Measurements from ENCODE around the gene POU2F1. TPM values are rescaled to one million over a fixed set of nuclear protein-coding genes. Genes with fewer than 3 reads are reported as not detected.

Gene POU2F1
- total and polyA plus RNA-seq, 2 donors (not counting 3 experiments of a cell fraction or from before 2014, with no cell fraction given) = 6.0 to 12.9 TPM

GRCh38 chr1:167426716-167427115, 206.0 kb downstream of the POU2F1 start:
- FAIRE-seq (no peak), DNase-seq (ENCODE audit: low read depth, low spot score) (no peak)
- no peaks in the 10 kb centered on the region for H3K27me3 ChIP-seq (ENCODE audit: control insufficient read depth in 2 of 2, insufficient read depth in 2 of 2, low read length in 2 of 2)
- no peaks in the 10 kb centered on the region for H4K20me1 ChIP-seq (replicated peaks; ENCODE audit: control insufficient read depth, extremely low read depth, insufficient read depth, low read length)
- no peaks in the 10 kb centered on the region for H3K9me3 ChIP-seq (replicated peaks; ENCODE audit: control insufficient read depth, insufficient read depth, low read length)
- H3K27ac ChIP-seq (ENCODE audit: insufficient read depth, low read depth, low read length) = no peak overlapping the region
- intact Hi-C loops (cut with micrococcal nuclease) = no loop called here
- no peak overlapping the region for H3K9ac ChIP-seq (replicated peaks; ENCODE audit: extremely low read depth, insufficient read depth, low read length)
- no TSS peak for BruUV-seq (replicated peaks)
- ChIA-PET POLR2A (no interaction called here), CTCF (interaction anchor here (1.4 kb wide), 1 partner anchor 13 kb away, joined by 3 read pairs; no protein-coding TSS in a partner anchor)
- no peaks in the 10 kb centered on the region for H3K9me1 ChIP-seq (replicated peaks; ENCODE audit: control insufficient read depth, extremely low read depth, insufficient read depth, low read length)
- H3K4me3 ChIP-seq (replicated peaks in 1 of 3; ENCODE audit: insufficient read depth in 1 of 3, low read depth in 1 of 3, low read length in 3 of 3) = no peak overlapping the region
- H3K4me2 ChIP-seq (ENCODE audit: insufficient read depth, low read length) = no peak overlapping the region
- no peaks in the 10 kb centered on the region for H3K79me2 ChIP-seq (ENCODE audit: control insufficient read depth, insufficient read depth, low read length)
- no peaks in the 10 kb centered on the region for H3K36me3 ChIP-seq (ENCODE audit: control insufficient read depth in 2 of 2, extremely low read depth in 1 of 2, insufficient read depth in 2 of 2, low read length in 2 of 2)
- no peak overlapping the region for H2AFZ ChIP-seq (ENCODE audit: low read depth, low read length)
- TF ChIP-seq, protein P1, sequence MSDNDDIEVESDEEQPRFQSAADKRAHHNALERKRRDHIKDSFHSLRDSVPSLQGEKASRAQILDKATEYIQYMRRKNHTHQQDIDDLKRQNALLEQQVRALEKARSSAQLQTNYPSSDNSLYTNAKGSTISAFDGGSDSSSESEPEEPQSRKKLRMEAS (IDR thresholded peaks at IDR 0.05; ENCODE audit: insufficient read depth, insufficient read length) = no peak
- TF ChIP-seq MYC (IDR thresholded peaks at IDR 0.05; ENCODE audit: low read depth, low read length) (no peak), POLR2A (IDR thresholded peaks at IDR 0.05; ENCODE audit: low read depth, low read length) (no peak), POLR2AphosphoS5 (IDR thresholded peaks at IDR 0.05; ENCODE audit: insufficient read depth, low read depth, low read length) (no peak), FOS (IDR thresholded peaks at IDR 0.05; ENCODE audit: borderline replicate concordance, insufficient read depth, low read length) (no peak), EZH2 (IDR thresholded peaks at IDR 0.05; ENCODE audit: borderline replicate concordance, low read depth, low read length, severe bottlenecking) (no peak), GATA2 (IDR thresholded peaks at IDR 0.05; ENCODE audit: insufficient read depth, insufficient read length, low read depth, low read length) (no peak), JUN (IDR thresholded peaks at IDR 0.05; ENCODE audit: borderline replicate concordance, insufficient read depth, insufficient read length, low read depth) (no peak)
- TF ChIP-seq, protein P2, sequence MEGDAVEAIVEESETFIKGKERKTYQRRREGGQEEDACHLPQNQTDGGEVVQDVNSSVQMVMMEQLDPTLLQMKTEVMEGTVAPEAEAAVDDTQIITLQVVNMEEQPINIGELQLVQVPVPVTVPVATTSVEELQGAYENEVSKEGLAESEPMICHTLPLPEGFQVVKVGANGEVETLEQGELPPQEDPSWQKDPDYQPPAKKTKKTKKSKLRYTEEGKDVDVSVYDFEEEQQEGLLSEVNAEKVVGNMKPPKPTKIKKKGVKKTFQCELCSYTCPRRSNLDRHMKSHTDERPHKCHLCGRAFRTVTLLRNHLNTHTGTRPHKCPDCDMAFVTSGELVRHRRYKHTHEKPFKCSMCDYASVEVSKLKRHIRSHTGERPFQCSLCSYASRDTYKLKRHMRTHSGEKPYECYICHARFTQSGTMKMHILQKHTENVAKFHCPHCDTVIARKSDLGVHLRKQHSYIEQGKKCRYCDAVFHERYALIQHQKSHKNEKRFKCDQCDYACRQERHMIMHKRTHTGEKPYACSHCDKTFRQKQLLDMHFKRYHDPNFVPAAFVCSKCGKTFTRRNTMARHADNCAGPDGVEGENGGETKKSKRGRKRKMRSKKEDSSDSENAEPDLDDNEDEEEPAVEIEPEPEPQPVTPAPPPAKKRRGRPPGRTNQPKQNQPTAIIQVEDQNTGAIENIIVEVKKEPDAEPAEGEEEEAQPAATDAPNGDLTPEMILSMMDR (IDR thresholded peaks at IDR 0.05; ENCODE audit: extremely low read depth in 1 of 2, insufficient read depth in 1 of 2, low read depth in 1 of 2, low read length in 2 of 2) = no peak
- H3K4me1 ChIP-seq (ENCODE audit: control insufficient read depth, extremely low read depth, insufficient read depth, low read length) = no peaks in the 10 kb centered on the region
- dilution Hi-C loops (cut with MboI; ENCODE audit: extremely low pct_ligation_motif_present, low sequenced_read_pairs) = no loop called here
